ENCODE data around the gene CSNK2B.

Gene CSNK2B

GRCh38 chr6:31636698-31637596, 28.9 kb upstream of the CSNK2B start:
- no peak for DNase-seq (ENCODE audit: low read depth in 3 of 3, low spot score in 1 of 3)

- DNase-seq (ENCODE audit: low read depth in 3 of 3, low spot score in 1 of 3), result no peak
These were observed 26.8 kb upstream of the CSNK2B start for GRCh38 chr6:31639043-31639442.

GRCh38 chr6:31639449-31639861, 26.4 kb upstream of the CSNK2B start:
- no peak for DNase-seq (ENCODE audit: low read depth in 3 of 3, low spot score in 1 of 3)

- no peak for DNase-seq (ENCODE audit: low read depth in 3 of 3, low spot score in 1 of 3)
These were observed 25.3 kb upstream of the CSNK2B start for GRCh38 chr6:31640612-31641011.

- no peak for DNase-seq (ENCODE audit: low read depth in 3 of 3, low spot score in 1 of 3)
These were observed 24.5 kb upstream of the CSNK2B start for GRCh38 chr6:31641370-31641769.

GRCh38 chr6:31642798-31643570, 22.9 kb upstream of the CSNK2B start:
- no peak for DNase-seq (ENCODE audit: low read depth in 3 of 3, low spot score in 1 of 3)

- DNase-seq (ENCODE audit: low read depth in 3 of 3, low spot score in 1 of 3), result no peak
These were observed 21.9 kb upstream of the CSNK2B start for GRCh38 chr6:31643818-31644454.

- DNase-seq (ENCODE audit: low read depth in 3 of 3, low spot score in 1 of 3), result no peak
These were observed 20.6 kb upstream of the CSNK2B start for GRCh38 chr6:31645325-31645724.

GRCh38 chr6:31651602-31652191, 14.2 kb upstream of the CSNK2B start:
- no peak for DNase-seq (ENCODE audit: low read depth in 3 of 3, low spot score in 1 of 3)

GRCh38 chr6:31652925-31653724, 12.8 kb upstream of the CSNK2B start:
- peak in 1 of 3 donors; percentile 74 for DNase-seq (ENCODE audit: low read depth in 3 of 3, low spot score in 1 of 3)

GRCh38 chr6:31654574-31655348, 11.1 kb upstream of the CSNK2B start:
- no peak for DNase-seq (ENCODE audit: low read depth in 3 of 3, low spot score in 1 of 3)

- DNase-seq (ENCODE audit: low read depth in 3 of 3, low spot score in 1 of 3), result no peak
These were observed 10.3 kb upstream of the CSNK2B start, which contains the start of gene APOM for GRCh38 chr6:31655349-31656237. TSS of gene APOM (plus strand) at chr6:31655894. CDS start at chr6:31655967, 73 bp downstream.

GRCh38 chr6:31657406-31658157, 8.3 kb upstream of the CSNK2B start:
- no peak for DNase-seq (ENCODE audit: low read depth in 3 of 3, low spot score in 1 of 3)

GRCh38 chr6:31658158-31658688, 7.7 kb upstream of the CSNK2B start:
- no peak for DNase-seq (ENCODE audit: low read depth in 3 of 3, low spot score in 1 of 3)

GRCh38 chr6:31658983-31659648, 6.8 kb upstream of the CSNK2B start:
- DNase-seq (ENCODE audit: low read depth in 3 of 3, low spot score in 1 of 3), result no peak

- DNase-seq (ENCODE audit: low read depth in 3 of 3, low spot score in 1 of 3), result no peak
These were observed 6.1 kb upstream of the CSNK2B start for GRCh38 chr6:31659649-31660380.
